NT2/D1 (cell line): ENCODE data around the gene LIPC.

Experiments used
- SUZ12 ChIP-seq: IDR thresholded peaks from 2 replicates; pipeline ENCODE4 v1.6.1; 2011; ENCODE audit not compliant: insufficient read length, insufficient read depth; ENCODE audit errors: extremely low read depth
- YY1 ChIP-seq: IDR thresholded peaks from 2 replicates; pipeline ENCODE4 v1.6.1; 2011; ENCODE audit not compliant: insufficient read length, insufficient read depth
- ZNF274 ChIP-seq: IDR thresholded peaks from 2 replicates; pipeline ENCODE4 v1.6.1; 2011; ENCODE audit warnings: mild to moderate bottlenecking, low read depth, low read length

DNA sequence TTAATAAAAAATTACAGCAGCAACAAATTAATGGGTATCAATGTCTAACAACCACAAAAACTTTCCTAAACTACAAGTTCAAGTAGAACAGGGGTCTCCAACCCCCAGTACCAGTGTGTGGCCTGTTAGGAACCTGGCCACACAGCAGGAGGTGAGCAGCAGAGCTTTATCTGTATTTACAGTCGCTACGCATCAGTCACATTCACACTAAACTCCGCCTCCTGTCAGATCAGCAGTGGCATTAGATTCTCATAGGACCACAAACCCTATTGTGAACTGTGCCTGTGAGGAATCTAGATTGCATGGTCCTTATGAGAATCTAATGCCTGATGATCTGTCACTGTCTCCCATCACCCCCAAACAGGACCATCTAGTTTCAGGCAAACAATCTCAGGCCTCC lies 18.5 kb upstream of the LIPC start:
- TF ChIP-seq SUZ12 (no peak), ZNF274 (no peak), YY1 (no peak)
